ENCODE results near the gene NME3.
"Not testable (repeated sequence)": the region's sequence is repeated elsewhere in the genome, so short reads cannot be mapped to it uniquely, and the experiment has no call there.

Gene NME3

DNA sequence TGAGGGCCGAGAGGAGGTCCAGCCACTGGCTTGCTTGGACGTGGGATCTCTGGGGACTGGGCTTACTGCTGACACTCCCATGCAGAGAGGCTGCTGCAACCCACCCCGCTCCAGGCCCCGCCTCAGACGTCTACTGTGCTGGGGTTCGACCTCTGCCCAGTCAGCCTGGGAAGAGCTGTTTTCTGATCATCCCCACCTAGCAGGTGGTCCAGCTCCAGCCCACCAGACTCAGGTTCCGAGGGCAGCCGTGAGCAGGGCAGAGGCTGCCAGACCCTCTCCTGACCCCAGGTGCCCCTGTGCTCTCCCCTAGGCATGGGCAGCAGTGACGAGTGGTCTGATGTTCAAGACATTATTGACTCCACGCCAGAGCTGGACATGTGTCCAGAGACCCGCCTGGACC is 23.4 kb downstream of the NME3 start:
- DNase-seq (ENCODE audit: low spot score), result no peak

DNA sequence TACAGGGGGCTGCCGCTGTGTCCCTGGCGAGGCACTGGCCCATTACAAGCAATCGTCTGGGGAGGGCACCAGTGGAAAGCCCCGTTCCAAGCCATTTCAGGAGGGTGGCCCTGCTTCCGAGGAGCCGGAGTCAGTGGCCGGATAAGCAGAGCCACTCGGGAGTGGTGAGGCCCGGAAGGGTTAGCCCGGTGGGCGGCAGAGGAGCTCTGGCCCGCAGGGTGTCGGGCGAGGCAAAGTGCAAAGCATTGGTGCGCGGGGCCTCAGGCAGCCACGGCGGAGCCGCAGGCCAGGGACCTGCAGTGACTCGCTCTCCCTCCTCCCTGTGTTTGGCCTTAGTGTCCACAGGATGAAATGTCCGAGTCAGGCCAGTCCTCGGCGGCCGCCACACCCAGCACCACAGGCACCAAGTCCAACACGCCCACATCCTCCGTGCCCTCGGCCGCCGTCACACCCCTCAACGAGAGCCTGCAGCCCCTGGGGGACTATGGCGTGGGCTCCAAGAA is 24.6 kb downstream of the NME3 start:
- no peak for DNase-seq (ENCODE audit: low spot score)

DNA sequence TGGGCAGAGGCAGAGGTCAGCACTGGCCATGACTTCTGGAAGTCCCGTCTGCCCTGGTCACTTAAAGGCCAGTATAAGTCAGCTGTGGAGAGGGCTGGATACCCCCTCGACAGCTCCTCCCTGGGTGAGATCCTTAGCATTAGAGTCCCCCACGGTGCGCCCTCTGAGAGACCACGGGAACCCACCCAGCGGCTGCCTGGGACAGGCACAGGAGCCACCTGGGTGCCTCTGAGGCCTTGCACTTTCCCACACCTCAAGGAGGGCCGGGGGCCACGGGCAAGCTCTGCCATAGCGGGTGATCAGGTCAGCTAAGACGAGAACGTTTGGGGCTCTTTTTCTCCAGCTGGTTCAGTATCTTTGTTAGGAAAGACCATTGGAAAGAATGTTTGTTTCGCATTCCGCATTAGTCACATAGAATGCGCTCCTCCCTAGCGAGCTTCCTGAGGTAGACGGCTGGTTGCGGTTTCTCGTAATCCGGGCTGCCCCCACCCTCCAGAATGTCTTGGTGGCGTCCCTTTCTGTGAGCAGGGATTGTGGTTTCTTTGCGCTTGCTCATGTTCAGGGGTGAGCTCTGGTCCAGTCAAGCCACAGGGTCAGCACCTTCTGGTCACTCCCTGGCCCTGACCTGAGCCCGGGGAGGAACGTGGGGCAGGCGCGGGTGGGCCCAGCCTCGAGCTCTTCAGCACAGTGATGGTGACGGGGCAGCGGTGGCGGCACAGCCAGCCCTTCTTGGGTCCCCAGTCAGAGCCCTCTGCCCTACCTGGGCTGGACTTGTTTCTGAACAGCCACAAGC is 25.2 kb downstream of the NME3 start:
- no peak for DNase-seq (ENCODE audit: low spot score)

DNA sequence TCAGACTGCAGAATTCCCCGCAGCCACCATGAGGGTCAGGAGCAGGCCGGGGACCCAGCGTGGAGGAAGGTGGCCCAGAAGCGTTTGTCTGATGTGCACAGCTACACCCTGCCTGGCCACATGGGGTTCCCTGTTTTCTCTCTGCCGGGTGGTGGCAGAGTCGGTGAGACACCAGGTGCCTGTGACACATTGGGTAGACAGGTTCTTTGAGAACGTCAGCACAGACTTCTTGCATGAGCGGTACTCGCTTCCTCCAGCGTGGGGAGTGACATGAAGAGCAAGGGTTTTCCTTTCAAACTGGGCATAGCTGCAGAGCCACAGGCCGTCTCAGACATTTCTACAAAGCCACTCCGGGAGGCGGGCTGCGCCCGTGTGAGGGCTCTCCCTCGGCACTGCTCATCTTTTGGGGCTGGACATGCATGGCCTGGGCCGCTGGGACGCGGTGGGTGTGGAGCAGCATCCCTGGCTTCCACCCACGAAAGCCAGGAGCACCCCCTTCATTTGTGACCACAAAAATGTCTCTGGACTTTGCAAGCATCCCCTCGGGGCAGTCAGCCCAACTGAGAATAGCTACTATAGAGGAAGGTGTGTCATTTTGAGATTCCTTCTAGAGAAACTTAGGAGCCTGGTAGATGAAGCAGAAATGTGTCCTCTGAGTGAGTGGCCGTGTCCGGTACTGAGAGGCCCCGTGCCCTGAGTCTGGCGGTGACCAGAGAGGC is 26.0 kb downstream of the NME3 start:
- no peak for DNase-seq (ENCODE audit: low spot score)

DNA sequence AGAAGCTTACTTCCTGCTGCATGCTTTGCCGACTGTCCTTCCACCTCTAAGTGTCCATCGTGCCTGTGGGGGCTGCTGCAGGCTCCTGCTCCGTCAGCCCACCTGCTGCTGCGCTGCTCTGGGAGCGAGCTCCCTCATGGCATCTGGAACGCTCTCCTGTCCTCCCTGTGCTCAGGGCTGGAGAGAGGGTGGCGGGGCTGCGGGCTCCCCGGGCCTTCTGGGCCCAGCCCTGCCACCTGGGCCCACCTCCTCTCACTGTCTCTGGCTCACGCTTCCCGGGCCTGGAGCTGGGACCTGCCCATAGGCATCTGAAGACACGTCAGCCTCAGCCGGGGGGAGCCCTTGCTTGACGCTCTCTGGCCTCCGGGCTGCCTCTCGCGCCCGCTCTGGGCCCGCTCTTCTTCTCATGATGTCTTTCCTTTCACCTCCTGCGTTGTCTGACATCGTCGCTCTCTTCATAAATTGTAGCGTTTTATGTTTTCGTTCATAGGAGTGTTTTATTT is 27.0 kb downstream of the NME3 start:
- no peak for DNase-seq (ENCODE audit: low spot score)

DNA sequence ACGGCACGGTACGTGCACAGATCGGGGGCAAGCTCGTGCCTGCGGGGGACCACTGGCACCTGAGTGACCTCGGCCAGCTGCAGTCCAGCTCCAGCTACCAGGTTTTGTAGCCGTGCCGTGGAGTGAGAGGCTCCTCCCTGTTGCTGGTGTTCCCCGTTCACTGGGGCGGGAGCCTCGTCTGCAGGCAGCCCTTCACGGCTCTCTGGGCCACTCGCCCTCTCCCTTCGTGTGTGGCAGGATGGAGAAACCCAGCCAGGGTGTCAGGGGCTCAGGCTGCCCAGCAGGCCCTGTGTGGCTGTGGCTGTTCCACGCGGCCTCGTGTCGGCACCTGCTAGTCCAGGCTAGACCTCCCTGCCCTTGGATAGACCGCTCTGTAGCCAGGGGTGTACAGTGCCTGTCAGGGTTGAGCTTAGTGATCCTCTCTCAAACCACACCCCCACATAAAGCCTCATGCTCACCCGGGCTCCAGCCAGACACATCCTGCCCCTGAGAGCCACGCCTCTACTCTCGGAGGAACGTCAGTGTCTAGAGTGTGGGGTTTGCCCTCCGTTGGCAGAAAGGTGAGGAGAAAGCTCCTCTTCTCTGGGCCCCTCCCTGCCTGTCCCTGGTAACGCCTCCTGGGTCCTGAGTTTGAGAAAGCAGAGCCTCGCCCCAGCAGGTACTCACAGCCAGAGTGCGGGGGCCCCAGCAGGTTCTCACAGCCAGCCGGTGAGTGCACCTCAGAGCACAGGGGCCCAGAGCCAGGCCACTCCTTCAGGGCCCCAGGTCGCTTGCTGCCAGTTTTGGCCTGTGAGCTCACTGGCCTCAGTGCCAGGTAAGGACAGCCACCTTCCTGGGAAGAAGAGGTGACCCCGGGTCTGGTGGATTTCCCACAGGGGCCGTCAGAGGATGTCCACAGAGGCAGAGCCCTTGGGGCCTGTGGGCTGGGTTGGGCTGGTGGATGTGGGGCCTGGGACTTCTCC is 27.7 kb downstream of the NME3 start:
- no peak for DNase-seq (ENCODE audit: low spot score)

DNA sequence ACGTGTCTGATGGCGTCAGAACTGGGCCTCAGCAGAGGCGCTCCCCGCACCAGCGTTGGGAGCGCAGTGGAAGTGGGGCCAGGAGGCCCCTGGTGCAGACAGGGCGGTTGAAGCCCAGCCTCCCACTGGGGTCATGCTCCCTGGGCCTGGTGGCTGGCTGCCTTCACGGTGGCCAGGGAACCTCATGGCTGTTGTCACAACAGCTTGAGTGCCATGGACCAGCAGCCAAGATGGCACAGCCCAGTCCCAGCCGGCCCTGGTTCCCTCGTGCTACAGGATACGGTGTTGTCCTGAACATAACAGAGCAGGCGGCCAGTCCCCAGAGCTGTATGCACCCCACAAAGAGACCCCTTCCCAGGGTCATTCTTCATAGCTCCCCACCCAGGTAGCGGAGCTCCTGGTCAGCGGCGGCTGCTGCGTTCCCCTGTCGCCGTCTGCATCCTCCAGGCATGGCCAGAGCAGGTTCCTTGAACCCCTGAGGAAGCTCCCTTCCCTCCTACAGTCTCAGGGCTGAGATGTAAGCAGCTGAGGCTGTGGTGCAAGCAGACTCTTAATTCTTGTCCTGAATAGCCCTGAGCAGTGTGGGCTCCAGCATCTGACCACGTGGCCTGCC is 29.7 kb downstream of the NME3 start:
- no peak for DNase-seq (ENCODE audit: low spot score)

DNA sequence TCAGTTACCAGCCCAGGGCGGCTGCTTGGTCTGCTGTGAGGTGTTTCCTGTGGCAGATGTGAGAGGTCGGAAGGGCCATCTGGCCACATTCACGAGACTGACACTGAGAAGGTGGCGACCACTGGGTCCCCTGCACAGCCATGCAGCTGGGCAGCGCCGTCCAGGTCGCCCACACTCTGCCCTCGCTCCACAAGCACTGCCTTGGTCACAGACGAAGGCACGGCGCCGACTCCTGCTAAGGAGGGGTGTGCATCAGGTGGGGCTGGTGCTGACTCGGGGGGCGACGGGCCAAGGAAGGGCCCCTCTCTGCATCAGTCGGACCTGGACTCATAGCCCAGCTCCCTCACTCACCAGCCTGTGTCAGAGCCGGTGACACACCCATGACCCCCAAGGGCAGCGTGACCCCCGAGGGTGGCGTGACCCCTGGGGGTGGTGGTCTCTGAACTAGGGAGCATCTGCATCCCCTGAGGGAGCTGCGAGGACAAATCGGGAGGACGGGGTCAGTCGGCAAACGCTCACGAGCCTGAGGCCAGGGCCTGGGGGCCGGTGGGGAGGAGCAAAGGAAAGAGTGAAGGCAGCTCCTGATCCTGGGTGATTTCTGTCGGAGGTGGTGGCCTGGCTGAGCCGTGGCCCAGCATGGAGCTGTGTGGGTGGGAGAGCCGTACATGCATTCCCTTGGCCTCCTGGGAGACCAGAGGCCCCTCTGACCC is 30.4 kb downstream of the NME3 start:
- DNase-seq (ENCODE audit: low spot score), result no peak

DNA sequence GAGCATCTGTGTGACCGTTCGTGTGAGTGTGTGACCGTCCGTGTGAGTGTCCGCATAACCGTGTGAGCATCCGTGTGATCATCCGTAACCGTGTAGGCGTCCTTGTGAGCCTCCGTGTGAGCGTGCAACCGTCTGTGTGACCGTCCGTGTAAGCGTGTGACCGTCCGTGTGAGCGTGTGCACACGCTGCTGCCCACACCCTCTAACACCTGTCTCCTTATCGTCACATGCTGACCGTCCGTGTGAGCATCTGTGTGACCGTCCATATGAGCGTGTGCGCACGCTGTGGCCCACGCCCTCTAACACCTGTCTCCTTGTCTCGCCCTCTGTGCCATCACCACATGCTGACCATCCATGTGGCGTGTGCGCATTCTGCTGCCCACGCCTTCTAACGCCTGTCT is 31.1 kb downstream of the NME3 start:
- DNase-seq (ENCODE audit: low spot score), result no peak

DNA sequence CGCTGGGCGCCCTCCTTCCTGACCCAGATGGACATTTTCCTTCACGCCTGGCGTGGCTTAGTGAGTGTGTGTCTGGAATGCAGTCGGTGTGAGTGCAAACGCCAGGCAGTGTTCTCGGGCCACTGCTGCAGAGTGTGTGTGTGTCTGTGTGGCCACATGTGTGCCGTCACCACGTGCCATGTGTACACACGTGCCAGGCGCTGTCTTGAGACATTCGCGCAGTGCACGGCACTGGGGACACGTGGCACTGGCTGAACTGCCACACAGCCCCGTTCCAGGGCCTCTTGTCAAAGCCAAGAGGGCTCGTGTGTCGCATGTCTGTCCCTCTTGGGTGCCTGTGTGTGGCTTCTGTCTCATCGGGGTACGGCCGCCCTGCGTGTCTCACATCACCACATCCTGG is 36.5 kb downstream of the NME3 start:
- no peak for DNase-seq (ENCODE audit: low spot score)

DNA sequence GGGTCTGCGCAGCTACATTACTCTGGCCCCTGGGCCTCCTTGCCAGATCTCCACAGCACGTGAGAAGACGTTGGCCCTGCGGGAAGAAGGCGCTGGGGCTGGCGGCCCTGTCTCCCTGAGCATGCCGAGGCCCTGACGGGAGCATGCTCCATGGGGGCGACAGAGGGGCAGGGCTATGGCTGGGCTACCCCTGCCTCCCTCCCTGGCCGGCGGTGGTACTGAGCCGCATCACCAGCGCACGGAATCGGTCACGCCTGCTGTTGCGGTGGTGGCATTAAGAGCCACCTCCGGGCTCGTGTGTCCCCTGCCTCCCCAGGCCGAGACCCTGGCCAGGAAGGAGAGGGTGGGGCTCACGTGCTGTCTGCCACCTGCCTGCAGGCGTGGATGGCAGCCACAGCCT is 37.2 kb downstream of the NME3 start:
- DNase-seq (ENCODE audit: low spot score), result no peak

DNA sequence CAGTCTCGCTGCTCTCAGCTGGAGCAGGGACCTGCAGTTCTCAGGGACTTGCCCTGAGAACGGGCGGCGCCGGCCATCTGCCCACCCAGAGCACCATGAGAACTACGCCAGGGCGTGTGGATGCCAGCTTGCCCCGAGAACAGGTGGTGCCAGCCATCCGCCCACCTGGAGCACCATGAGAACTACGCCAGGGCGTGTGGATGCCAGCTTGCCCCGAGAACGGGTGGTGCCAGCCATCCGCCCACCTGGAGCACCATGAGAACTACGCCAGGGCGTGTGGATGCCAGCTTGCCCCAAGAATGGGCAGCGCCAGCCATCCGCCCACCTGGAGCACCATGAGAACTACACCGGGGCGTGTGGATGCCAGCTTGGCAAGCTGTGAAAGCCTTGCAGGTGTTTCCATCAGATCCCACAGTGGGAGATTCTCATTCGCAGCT is 38.8 kb downstream of the NME3 start:
- DNase-seq (ENCODE audit: low spot score), result not testable (repeated sequence)

DNA sequence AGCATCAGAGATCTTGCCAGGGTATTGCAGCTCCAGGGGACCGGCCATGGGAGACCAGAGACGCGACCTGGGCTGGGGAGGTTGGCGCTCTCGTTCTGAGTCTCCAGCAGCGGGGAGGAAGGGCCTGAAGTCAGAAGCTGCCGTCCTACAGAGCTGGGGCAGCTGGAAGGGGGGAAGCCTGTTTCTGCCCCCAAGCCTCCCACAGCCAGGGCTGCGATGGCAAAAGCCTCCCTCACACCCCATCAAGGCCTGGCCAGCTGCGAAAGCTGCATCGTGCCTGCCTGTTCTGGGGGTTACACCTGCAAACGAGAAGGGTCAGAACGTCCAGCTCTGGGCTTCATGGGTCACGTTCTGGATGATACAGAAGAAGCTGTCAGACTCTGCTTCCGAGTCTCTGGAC is 39.3 kb downstream of the NME3 start:
- no peak for DNase-seq (ENCODE audit: low spot score)

DNA sequence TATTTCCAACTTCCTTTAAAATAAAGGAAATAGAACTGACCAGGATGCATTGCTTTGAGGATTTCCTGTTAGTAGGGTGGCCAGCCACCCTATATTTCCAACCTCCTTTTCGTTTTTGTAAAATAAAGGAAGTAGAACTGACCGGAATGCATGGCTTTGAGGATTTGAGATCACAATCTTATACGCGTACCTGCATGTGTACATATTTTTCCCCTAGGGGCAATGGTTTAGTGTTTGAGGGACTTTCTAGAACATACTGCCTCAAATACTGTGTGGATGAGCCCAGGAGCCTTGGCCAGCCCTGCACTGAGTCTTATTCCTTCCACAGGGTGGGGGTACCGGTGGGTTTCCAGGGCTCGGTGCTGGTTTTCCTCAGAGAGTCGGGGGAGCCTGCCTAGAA is 39.7 kb downstream of the NME3 start:
- no peak for DNase-seq (ENCODE audit: low spot score)

DNA sequence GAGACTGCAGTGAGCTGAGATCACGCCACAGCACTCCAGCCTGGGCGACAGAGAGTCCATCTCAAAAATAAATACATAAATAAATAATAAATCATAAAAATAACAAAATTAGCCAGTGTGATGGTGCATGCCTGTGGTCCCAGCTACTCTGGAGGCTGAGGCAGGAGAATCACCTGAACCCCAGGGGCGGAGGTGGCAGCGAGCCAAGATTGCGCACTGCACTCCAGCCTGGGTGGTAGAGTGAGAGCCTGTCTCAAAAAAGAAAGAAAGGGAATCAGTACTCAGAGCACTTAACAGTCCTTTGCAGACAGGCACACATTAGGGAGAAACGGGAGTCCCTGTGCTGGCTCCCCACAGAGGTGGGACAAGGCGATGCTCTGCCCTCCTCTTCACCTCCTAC is 40.3 kb downstream of the NME3 start:
- DNase-seq (ENCODE audit: low spot score), result no peak

DNA sequence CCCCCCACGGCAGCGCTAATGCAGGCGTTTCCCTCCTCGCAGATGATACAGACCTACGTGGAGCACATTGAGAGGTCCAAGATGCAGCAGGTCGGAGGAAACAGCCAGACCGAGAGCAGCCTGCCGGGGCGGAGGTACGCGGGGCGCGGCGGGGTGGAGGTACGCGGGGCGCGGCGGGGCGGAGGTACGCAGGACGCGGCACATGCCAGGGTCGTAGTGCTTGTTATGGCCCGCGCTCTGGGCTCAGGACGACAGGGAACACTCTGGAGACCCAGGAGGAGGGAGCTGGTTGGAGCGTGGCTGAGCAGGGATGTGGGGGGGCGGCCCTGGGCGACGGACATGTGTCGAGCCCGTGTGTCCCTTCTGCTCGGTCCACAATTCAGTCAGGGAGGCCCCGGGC is 41.9 kb downstream of the NME3 start:
- DNase-seq (ENCODE audit: low spot score), result no peak

DNA sequence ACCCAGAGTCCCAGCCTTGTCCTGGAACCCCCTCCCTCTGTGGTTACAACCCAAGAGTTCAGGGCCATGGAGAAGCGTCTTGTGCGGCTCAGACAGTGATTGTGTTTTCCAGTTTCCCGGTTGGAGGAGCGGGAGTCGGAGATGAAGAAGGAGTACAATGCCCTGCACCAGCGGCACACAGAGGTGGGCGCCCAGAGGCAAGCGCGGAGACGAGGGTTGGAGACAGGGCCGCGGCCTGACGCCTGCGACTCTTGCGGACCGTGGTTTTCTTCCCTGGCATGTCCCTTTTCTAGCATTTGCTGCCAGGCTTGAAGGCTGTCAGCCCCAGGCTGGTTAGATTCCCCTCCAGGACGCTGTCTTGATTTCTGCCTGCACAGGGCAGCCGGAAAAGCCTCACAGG is 42.3 kb downstream of the NME3 start:
- DNase-seq (ENCODE audit: low spot score), result no peak

DNA sequence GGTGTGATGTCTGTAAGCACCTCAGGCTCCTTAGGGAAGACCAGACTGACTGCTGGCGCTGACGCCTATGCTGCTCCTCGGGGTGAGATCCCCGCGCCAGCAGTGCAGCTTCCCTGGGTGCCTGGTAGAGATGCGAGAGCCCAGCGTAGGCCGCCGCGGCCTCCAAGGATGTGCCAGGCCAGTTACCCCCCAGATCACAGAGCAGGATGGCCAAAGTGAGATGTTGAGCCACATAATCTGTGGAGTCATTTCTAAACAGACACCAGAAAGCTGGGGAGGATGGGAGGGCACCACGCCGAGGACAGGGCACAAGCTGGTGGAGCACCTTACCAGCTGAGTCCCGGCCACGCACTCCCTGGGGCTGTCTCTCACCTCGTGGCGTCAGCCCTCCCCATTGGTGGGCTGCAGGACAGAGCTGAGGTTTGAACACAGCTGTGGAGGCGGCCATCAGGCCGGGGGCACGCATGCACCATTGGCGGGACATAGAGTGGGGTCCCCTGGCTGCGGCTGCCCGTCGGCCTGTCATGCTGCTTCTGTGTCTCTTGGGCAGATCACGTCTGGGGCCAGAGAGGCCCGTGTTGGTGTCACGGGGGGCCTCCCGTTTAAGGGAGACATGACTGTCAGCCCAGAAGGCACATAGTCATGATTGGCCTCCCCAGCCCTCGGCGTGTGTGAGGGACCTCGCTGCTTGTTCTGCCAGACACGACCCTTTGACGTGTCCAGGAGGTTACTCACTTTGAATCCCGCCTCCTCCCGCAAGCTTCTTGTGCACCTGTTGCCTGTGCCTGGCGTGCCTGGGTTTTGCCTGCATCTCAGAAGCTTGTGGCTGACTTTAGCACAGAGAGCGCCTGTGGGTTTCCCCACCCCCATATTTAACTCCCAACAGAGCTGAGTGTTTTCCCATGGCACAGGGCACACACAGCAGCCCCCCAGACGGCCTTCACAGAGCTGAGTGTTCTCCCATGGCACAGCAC is 43.4 kb downstream of the NME3 start:
- DNase-seq (ENCODE audit: low spot score), result no peak

DNA sequence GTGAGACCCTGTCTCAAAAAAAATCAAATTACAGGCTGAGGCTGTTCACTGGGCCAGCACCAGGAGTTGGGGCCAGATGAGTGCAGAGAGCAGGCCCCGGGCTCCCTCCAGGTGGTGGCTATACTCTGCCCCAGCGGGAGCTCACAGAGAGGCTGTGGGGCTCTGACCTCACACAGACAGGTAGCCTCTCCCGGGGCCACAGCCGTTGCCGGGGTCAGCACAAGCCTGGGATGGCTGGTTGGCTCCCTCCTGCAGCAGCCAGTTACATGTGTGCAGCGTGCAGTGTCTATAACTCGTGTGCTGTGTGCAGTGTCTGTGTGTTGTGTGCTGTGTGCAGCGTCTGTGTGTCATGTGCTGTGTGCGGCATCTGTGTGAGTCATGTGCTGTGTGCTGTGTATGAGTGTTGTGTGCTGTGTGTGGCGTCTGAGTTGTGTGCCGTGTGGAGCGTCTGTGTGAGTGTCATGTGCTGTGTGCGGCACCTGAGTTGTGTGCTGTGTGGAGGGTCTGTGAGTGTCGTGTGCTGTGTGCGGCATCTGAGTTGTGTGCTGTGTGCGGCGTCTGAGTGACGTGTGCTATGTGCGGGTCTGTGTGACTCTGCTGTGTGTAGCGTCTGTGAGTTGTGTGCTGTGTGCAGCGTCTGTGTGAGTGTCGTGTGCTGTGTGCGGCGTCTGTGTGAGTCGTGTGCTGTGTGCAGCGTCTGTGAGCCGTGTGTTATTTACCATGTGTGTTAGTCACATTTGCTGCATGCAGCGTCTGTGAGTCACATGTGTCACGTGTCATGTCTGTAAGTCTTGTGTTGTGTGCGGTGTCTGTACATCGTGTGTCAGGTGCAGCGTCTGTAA is 44.5 kb downstream of the NME3 start:
- no peak for DNase-seq (ENCODE audit: low spot score)
